HepG2 (cell line): ENCODE measurements around the gene VEGFB. TPM values are rescaled to one million over a fixed set of nuclear protein-coding genes. Genes with fewer than 3 reads are reported as not detected.

ENCODE experiments used
- AGO2 ChIP-seq: fragments of 200-400 bp; formaldehyde crosslinking; optimal IDR thresholded peaks from 2 replicates; pipeline ENCODE3; 2017; ENCODE audit warnings: mild to moderate bottlenecking, low read depth, low read length, moderate library complexity
- ESRRA ChIP-seq: sonication (generic); formaldehyde crosslinking; IDR thresholded peaks from 2 replicates; pipeline ENCODE4 v1.5.1; 2020; ENCODE audit warnings: mild to moderate bottlenecking, low read depth, missing genetic modification reagents
- GATAD2A ChIP-seq: IDR thresholded peaks from 2 replicates; pipeline ENCODE4 v1.6.1; 2016
- KDM5A ChIP-seq: fragments of 200-600 bp; sonication (generic); IDR thresholded peaks from 2 replicates; pipeline ENCODE4 v1.7.0; 2018; ENCODE audit warnings: antibody characterized with exemption, mild to moderate bottlenecking, low read length, borderline replicate concordance
- MATR3 ChIP-seq: sonication (generic); formaldehyde crosslinking; IDR thresholded peaks from 2 replicates; pipeline ENCODE4 v1.4.0; 2020; ENCODE audit warnings: missing genetic modification reagents
- NFKBIZ ChIP-seq: IDR thresholded peaks from 2 replicates; pipeline ENCODE4 v1.6.1; 2018; ENCODE audit warnings: missing genetic modification reagents, missing compliant biosample characterization
- ONECUT2 ChIP-seq: sonication (generic); formaldehyde crosslinking; IDR thresholded peaks from 2 replicates; pipeline ENCODE4 v1.4.0; 2020; ENCODE audit warnings: missing genetic modification reagents
- PAXIP1 ChIP-seq: sonication (generic); formaldehyde crosslinking; conservative IDR thresholded peaks from 2 replicates; pipeline ENCODE4 v1.4.0; 2020; ENCODE audit warnings: mild to moderate bottlenecking, missing genetic modification reagents, moderate library complexity
- PLRG1 ChIP-seq: fragments of 450-650 bp; conservative IDR thresholded peaks from 2 replicates; pipeline ENCODE4 v1.6.1; 2016
- RAD51 ChIP-seq: fragments of 450-650 bp; IDR thresholded peaks from 2 replicates; pipeline ENCODE4 v1.6.1; 2016; ENCODE audit warnings: borderline replicate concordance
- SP4 ChIP-seq: sonication (generic); formaldehyde crosslinking; IDR thresholded peaks from 2 replicates; pipeline ENCODE4 v1.8.1; 2023; ENCODE audit warnings: mild to moderate bottlenecking, missing genetic modification reagents
- ZFX ChIP-seq: sonication (generic); formaldehyde crosslinking; IDR thresholded peaks from 2 replicates; pipeline ENCODE4 v1.4.0; 2020; ENCODE audit warnings: mild to moderate bottlenecking, low read depth, missing genetic modification reagents, moderate library complexity
- ZNF124 ChIP-seq: sonication (generic); formaldehyde crosslinking; IDR thresholded peaks from 2 replicates; pipeline ENCODE4 v1.4.0; 2020; ENCODE audit warnings: missing genetic modification reagents
- ZNF138 ChIP-seq: sonication (generic); formaldehyde crosslinking; IDR thresholded peaks from 2 replicates; pipeline ENCODE4 v1.5.0; 2020; ENCODE audit warnings: mild to moderate bottlenecking, low read depth, missing genetic modification reagents
- ZNF382 ChIP-seq: sonication (generic); formaldehyde crosslinking; IDR thresholded peaks from 2 replicates; pipeline ENCODE4 v1.5.0; 2020; ENCODE audit warnings: missing genetic modification reagents, mild to moderate bottlenecking, borderline replicate concordance
- ZNF547 ChIP-seq: sonication (generic); formaldehyde crosslinking; IDR thresholded peaks from 2 replicates; pipeline ENCODE4 v1.5.1; 2020; ENCODE audit warnings: mild to moderate bottlenecking, missing genetic modification reagents
- ZNF605 ChIP-seq: sonication (generic); formaldehyde crosslinking; IDR thresholded peaks from 2 replicates; pipeline ENCODE4 v1.8.0; 2022; ENCODE audit warnings: mild to moderate bottlenecking, missing genetic modification reagents
- ZNF768 ChIP-seq: sonication (generic); formaldehyde crosslinking; IDR thresholded peaks from 2 replicates; pipeline ENCODE4 v1.4.0; 2020; ENCODE audit warnings: missing genetic modification reagents
- polyA plus RNA-seq, 8 experiments: library from polyadenylated mRNA; depleted of rRNA in 3 of 8; stranded (reverse) in 7 of 8; unstranded in 1 of 8; fragments of >200 nt; fragmentation: Illumina TruSeq in 4 of 8; extraction: Trizol in 4 of 8; gene quantifications; 2 replicates each; pipeline versions ENCODE4 v1.2.1 to v1.2.3, GENCODE V29; 2011 to 2016; ENCODE audit warnings: low read depth in 4 of 8, missing spikeins in 1 of 8, mixed read lengths in 1 of 8; ENCODE audit not compliant: insufficient read depth in 1 of 8
- total RNA-seq, 5 experiments: library from RNA; depleted of rRNA; stranded (reverse); fragments of >200 nt; fragmentation: Illumina TruSeq; extraction: Trizol; gene quantifications; 2 replicates each; pipeline ENCODE4 v1.2.3, GENCODE V29; 2016; ENCODE audit warnings: low read depth in 1 of 5
- TF ChIP-seq, protein P1 (sequence below): sonication (generic); formaldehyde crosslinking; IDR thresholded peaks from 2 replicates; pipeline ENCODE4 v1.9.0; 2021; ENCODE audit warnings: missing genetic modification reagents, borderline replicate concordance
- TF ChIP-seq, protein P2 (sequence below): sonication (generic); formaldehyde crosslinking; IDR thresholded peaks from 2 replicates; pipeline ENCODE4 v1.4.0; 2020; ENCODE audit warnings: missing genetic modification reagents
- TF ChIP-seq, protein P3 (sequence below): sonication (generic); formaldehyde crosslinking; IDR thresholded peaks from 2 replicates; pipeline ENCODE4 v1.5.0; 2020; ENCODE audit warnings: mild to moderate bottlenecking, missing genetic modification reagents

The VEGFB gene
- total and polyA plus RNA-seq, 2 of the 13 experiments (the other 11 are each of a cell fraction or from before 2014, with no cell fraction given) = 9.0 to 11.3 TPM

GRCh38 chr11:64284048-64284961 is 49.9 kb downstream of the VEGFB start, which contains the start of gene BAD (continued):
- TF ChIP-seq MATR3 (CRISPR knock-in tag) (no peak), KDM5A (no peak), ZNF124 (CRISPR knock-in tag) (no peak), ZNF382 (CRISPR knock-in tag) (no peak), PAXIP1 (CRISPR knock-in tag) (0 out of 2 replicates have a peak, but pooled peaks have one; percentile 23), ONECUT2 (CRISPR knock-in tag) (no peak), ZFX (CRISPR knock-in tag) (peak; percentile 87), ZNF768 (no peak), PLRG1 (no peak), ESRRA (CRISPR knock-in tag) (0 out of 2 replicates have a peak, but pooled peaks have one; percentile 10), GATAD2A (CRISPR knock-in tag) (no peak), AGO2 (peak; percentile 12), ZNF547 (CRISPR knock-in tag) (no peak), RAD51 (no peak), ZNF138 (no peak), ZNF605 (0 out of 2 replicates have a peak, but pooled peaks have one; percentile 0), NFKBIZ (CRISPR knock-in tag) (no peak), SP4 (CRISPR knock-in tag) (peak; percentile 55; the same call in 1 of the 2 replicates)
- TF ChIP-seq, protein P1, sequence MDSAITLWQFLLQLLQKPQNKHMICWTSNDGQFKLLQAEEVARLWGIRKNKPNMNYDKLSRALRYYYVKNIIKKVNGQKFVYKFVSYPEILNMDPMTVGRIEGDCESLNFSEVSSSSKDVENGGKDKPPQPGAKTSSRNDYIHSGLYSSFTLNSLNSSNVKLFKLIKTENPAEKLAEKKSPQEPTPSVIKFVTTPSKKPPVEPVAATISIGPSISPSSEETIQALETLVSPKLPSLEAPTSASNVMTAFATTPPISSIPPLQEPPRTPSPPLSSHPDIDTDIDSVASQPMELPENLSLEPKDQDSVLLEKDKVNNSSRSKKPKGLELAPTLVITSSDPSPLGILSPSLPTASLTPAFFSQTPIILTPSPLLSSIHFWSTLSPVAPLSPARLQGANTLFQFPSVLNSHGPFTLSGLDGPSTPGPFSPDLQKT = no peak
- TF ChIP-seq, protein P2, sequence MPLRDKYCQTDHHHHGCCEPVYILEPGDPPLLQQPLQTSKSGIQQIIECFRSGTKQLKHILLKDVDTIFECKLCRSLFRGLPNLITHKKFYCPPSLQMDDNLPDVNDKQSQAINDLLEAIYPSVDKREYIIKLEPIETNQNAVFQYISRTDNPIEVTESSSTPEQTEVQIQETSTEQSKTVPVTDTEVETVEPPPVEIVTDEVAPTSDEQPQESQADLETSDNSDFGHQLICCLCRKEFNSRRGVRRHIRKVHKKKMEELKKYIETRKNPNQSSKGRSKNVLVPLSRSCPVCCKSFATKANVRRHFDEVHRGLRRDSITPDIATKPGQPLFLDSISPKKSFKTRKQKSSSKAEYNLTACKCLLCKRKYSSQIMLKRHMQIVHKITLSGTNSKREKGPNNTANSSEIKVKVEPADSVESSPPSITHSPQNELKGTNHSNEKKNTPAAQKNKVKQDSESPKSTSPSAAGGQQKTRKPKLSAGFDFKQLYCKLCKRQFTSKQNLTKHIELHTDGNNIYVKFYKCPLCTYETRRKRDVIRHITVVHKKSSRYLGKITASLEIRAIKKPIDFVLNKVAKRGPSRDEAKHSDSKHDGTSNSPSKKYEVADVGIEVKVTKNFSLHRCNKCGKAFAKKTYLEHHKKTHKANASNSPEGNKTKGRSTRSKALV (CRISPR knock-in tag) = no peak
- TF ChIP-seq, protein P3, sequence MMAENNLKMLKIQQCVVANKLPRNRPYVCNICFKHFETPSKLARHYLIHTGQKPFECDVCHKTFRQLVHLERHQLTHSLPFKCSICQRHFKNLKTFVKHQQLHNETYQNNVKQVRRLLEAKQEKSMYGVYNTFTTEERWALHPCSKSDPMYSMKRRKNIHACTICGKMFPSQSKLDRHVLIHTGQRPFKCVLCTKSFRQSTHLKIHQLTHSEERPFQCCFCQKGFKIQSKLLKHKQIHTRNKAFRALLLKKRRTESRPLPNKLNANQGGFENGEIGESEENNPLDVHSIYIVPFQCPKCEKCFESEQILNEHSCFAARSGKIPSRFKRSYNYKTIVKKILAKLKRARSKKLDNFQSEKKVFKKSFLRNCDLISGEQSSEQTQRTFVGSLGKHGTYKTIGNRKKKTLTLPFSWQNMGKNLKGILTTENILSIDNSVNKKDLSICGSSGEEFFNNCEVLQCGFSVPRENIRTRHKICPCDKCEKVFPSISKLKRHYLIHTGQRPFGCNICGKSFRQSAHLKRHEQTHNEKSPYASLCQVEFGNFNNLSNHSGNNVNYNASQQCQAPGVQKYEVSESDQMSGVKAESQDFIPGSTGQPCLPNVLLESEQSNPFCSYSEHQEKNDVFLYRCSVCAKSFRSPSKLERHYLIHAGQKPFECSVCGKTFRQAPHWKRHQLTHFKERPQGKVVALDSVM (CRISPR knock-in tag) = no peak
